Measurements from ENCODE around the gene SHISA7.

- no peak for TF ChIP-seq POLR2A (IDR thresholded peaks at IDR 0.05; ENCODE audit: low read depth, low read length)
- TF ChIP-seq CTCF (conservative IDR thresholded peaks at IDR 0.05; ENCODE audit: low read depth, low read length), result no peak
- TF ChIP-seq RAD21 (IDR thresholded peaks at IDR 0.05; ENCODE audit: low read length), result no peak
- TF ChIP-seq USF2 (IDR thresholded peaks at IDR 0.05; ENCODE audit: low read depth, low read length), result no peak
- TF ChIP-seq CEBPB (IDR thresholded peaks at IDR 0.05; ENCODE audit: low read depth, low read length), result no peak
- TF ChIP-seq MAZ (IDR thresholded peaks at IDR 0.05; ENCODE audit: borderline replicate concordance, low read depth, low read length), result no peak
- no peak for TF ChIP-seq MXI1 (IDR thresholded peaks at IDR 0.05; ENCODE audit: borderline replicate concordance, low read depth, low read length)
- no peak for TF ChIP-seq CHD1 (IDR thresholded peaks at IDR 0.05; ENCODE audit: low read depth, low read length)
- no peak for TF ChIP-seq FOS (IDR thresholded peaks at IDR 0.05; ENCODE audit: low read depth, low read length)
These were observed 38.7 kb upstream of the SHISA7 start for GRCh38 chr19:55481794-55482155.

Measured in IMR-90 (cell line).